Measurements from ENCODE around the gene TSPAN17. TPM values are rescaled to one million over a fixed set of nuclear protein-coding genes. Genes with fewer than 3 reads are reported as not detected.

Gene TSPAN17
- total RNA-seq, 1 donor from 2014 or later: 27.7 TPM

GRCh38 chr5:176616511-176616910 is 30.8 kb upstream of the TSPAN17 start:
- intact Hi-C loops (cut with micrococcal nuclease): no loop called here
- POLR2A ChIA-PET: no interaction called here
- CTCF ChIA-PET: no interaction called here
- DNase-seq: no peak
- H3K27me3 Mint-ChIP-seq: peaks cover 62% of the 10 kb centered on the region
- no peak for ATAC-seq (ENCODE audit: low read depth)
- no peak overlapping the region for H3K4me3 Mint-ChIP-seq
- H3K27ac Mint-ChIP-seq: no peak overlapping the region
- H3K4me1 Mint-ChIP-seq: peaks cover 9% of the 10 kb centered on the region
- no peaks in the 10 kb centered on the region for H3K36me3 Mint-ChIP-seq (ENCODE audit: low read depth)
- H3K9me3 Mint-ChIP-seq: no peaks in the 10 kb centered on the region
- TF ChIP-seq CTCF (IDR thresholded peaks at IDR 0.05): no peak

GRCh38 chr5:176618783-176619182 is 28.5 kb upstream of the TSPAN17 start:
- Mint-ChIP-seq H3K9me3 (no peaks in the 10 kb centered on the region), H3K27me3 (peaks cover 54% of the 10 kb centered on the region), H3K36me3 (ENCODE audit: low read depth) (no peaks in the 10 kb centered on the region), H3K27ac (no peak overlapping the region), H3K4me3 (peak overlapping the region; percentile 24), H3K4me1 (peaks cover 9% of the 10 kb centered on the region)
- no peak for TF ChIP-seq CTCF (IDR thresholded peaks at IDR 0.05)
- ChIA-PET CTCF (no interaction called here), POLR2A (no interaction called here)
- no peak for DNase-seq
- intact Hi-C loops (cut with micrococcal nuclease): loop anchor here (1.0 kb wide), 2 partner anchors 12 to 44 kb away; partner anchors contain the start of genes EIF4E1B and SNCB
- no peak for ATAC-seq (ENCODE audit: low read depth)

GRCh38 chr5:176619203-176619568 is 28.1 kb upstream of the TSPAN17 start:
- ChIA-PET POLR2A (no interaction called here), CTCF (no interaction called here)
- Mint-ChIP-seq H3K4me3 (peak overlapping the region; percentile 24), H3K4me1 (peaks cover 9% of the 10 kb centered on the region), H3K9me3 (no peaks in the 10 kb centered on the region), H3K27me3 (peaks cover 57% of the 10 kb centered on the region), H3K27ac (no peak overlapping the region), H3K36me3 (ENCODE audit: low read depth) (no peaks in the 10 kb centered on the region)
- intact Hi-C loops (cut with micrococcal nuclease): loop anchor here (1.0 kb wide), 2 partner anchors 11 to 45 kb away; partner anchors contain the start of genes EIF4E1B and SNCB
- TF ChIP-seq CTCF (IDR thresholded peaks at IDR 0.05): no peak
- ATAC-seq (ENCODE audit: low read depth) (peak; percentile 96), DNase-seq (peak; percentile 50)

- TF ChIP-seq CTCF (IDR thresholded peaks at IDR 0.05): no peak
- CTCF ChIA-PET: no interaction called here
- intact Hi-C loops (cut with micrococcal nuclease): loop anchor here (1.0 kb wide), 2 partner anchors 11 to 45 kb away; partner anchors contain the start of genes EIF4E1B and SNCB
Observed at GRCh38 chr5:176619569-176620332, 27.5 kb upstream of the TSPAN17 start.

GRCh38 chr5:176620333-176620981 is 26.8 kb upstream of the TSPAN17 start:
- no peak overlapping the region for H3K27ac Mint-ChIP-seq
- peak overlapping the region; percentile 71 for H3K4me3 Mint-ChIP-seq
- H3K27me3 Mint-ChIP-seq: peaks cover 55% of the 10 kb centered on the region
- DNase-seq (no peak), ATAC-seq (ENCODE audit: low read depth) (no peak)
- H3K36me3 Mint-ChIP-seq (ENCODE audit: low read depth): no peaks in the 10 kb centered on the region
- intact Hi-C loops (cut with micrococcal nuclease): no loop called here
- H3K4me1 Mint-ChIP-seq: peaks cover 9% of the 10 kb centered on the region
- H3K9me3 Mint-ChIP-seq: no peaks in the 10 kb centered on the region
- CTCF ChIA-PET: no interaction called here
- TF ChIP-seq CTCF (IDR thresholded peaks at IDR 0.05): no peak
- POLR2A ChIA-PET: interaction anchor here (0.9 kb wide), 1 partner anchor 27 kb away, joined by 3 read pairs; the partner anchor contains the start of gene TSPAN17

More at GRCh38 chr5:176619569-176620332, 27.5 kb upstream of the TSPAN17 start:
- Mint-ChIP-seq H3K4me1 (peaks cover 9% of the 10 kb centered on the region), H3K27ac (no peak overlapping the region), H3K4me3 (no peak overlapping the region), H3K9me3 (no peaks in the 10 kb centered on the region), H3K27me3 (peaks cover 58% of the 10 kb centered on the region), H3K36me3 (ENCODE audit: low read depth) (no peaks in the 10 kb centered on the region)
- DNase-seq (no peak), ATAC-seq (ENCODE audit: low read depth) (no peak)
- POLR2A ChIA-PET: no interaction called here

All from activated B cell treated with CpG ODN at 0.5 μM for 24 hours (primary cell).